GM23338 (cell line): Measurements from ENCODE around the gene RPS6KA5. TPM values are rescaled to one million over a fixed set of nuclear protein-coding genes. Genes with fewer than 3 reads are reported as not detected.

Experiments
- ATAC-seq: fragments of 200-7000 bp; cut with Tn5 transposase; 3 replicates; pipeline ENCODE4 v1.9.1; 2020
- DNase-seq: peaks from one replicate; pipeline ENCODE4 v3.0.0-alpha.2; 2015; ENCODE audit warnings: low spot score
- H2AFZ ChIP-seq: fragments of 200-600 bp; sonication (generic); 2 replicates; pipeline ENCODE4 v1.8.0; 2016; ENCODE audit warnings: antibody characterized with exemption, mild to moderate bottlenecking, moderate library complexity
- H3F3A ChIP-seq: fragments of 200-600 bp; sonication (generic); replicated peaks from 2 replicates; pipeline ENCODE4 v1.8.0; 2017; ENCODE audit warnings: antibody characterized with exemption, mixed run types, low read depth
- H3K27ac ChIP-seq: fragments of 200-600 bp; sonication (generic); 2 replicates; pipeline ENCODE4 v1.6.1; 2016; ENCODE audit warnings: low read depth
- H3K27me3 ChIP-seq: fragments of 200-600 bp; sonication (generic); 2 replicates; pipeline ENCODE4 v1.8.0; 2016; ENCODE audit warnings: mild to moderate bottlenecking, mixed run types, moderate library complexity; ENCODE audit not compliant: insufficient read depth
- H3K36me3 ChIP-seq: fragments of 200-600 bp; sonication (generic); 2 replicates; pipeline ENCODE4 v1.8.0; 2016; ENCODE audit warnings: mild to moderate bottlenecking; ENCODE audit not compliant: insufficient read depth
- H3K4me1 ChIP-seq: fragments of 200-600 bp; sonication (generic); 2 replicates; pipeline ENCODE4 v1.8.0; 2016; ENCODE audit warnings: mild to moderate bottlenecking, moderate library complexity; ENCODE audit not compliant: insufficient read depth
- H3K4me2 ChIP-seq: fragments of 200-600 bp; sonication (generic); 2 replicates; pipeline ENCODE4 v1.7.1; 2017; ENCODE audit warnings: mixed run types
- H3K4me3 ChIP-seq: fragments of 200-600 bp; sonication (generic); 2 replicates; pipeline ENCODE4 v1.6.1; 2016; ENCODE audit warnings: mixed run types
- H3K79me2 ChIP-seq: fragments of 200-600 bp; sonication (generic); replicated peaks from 2 replicates; pipeline ENCODE4 v1.8.0; 2017; ENCODE audit warnings: mild to moderate bottlenecking; ENCODE audit not compliant: insufficient read depth
- H3K9me2 ChIP-seq: fragments of 200-600 bp; sonication (generic); 2 replicates; pipeline ENCODE4 v1.8.0; 2017; ENCODE audit not compliant: insufficient read depth
- H4K20me1 ChIP-seq: fragments of 200-600 bp; sonication (generic); replicated peaks from 2 replicates; pipeline ENCODE4 v1.8.0; 2017; ENCODE audit warnings: mild to moderate bottlenecking; ENCODE audit not compliant: insufficient read depth
- H3K27ac Mint-ChIP-seq: 2 replicates; pipeline ENCODE4 v1.8.0; 2020; ENCODE audit warnings: inconsistent platforms, mild to moderate bottlenecking, moderate library complexity, mixed read lengths
- H3K27me3 Mint-ChIP-seq: 3 replicates; pipeline ENCODE4 v1.8.0; 2022; ENCODE audit warnings: low read depth, mild to moderate bottlenecking, moderate library complexity, mixed read lengths, inconsistent platforms; ENCODE audit not compliant: insufficient read depth, poor library complexity
- H3K36me3 Mint-ChIP-seq: 3 replicates; pipeline ENCODE4 v1.8.0; 2021; ENCODE audit warnings: low read depth, mild to moderate bottlenecking, inconsistent platforms, moderate library complexity, mixed read lengths
- H3K4me1 Mint-ChIP-seq: 3 replicates; pipeline ENCODE4 v1.8.0; 2020; ENCODE audit warnings: mild to moderate bottlenecking, inconsistent platforms, mixed read lengths
- H3K4me3 Mint-ChIP-seq: 3 replicates; pipeline ENCODE4 v1.8.0; 2021; ENCODE audit warnings: moderate library complexity, mild to moderate bottlenecking, inconsistent platforms, mixed read lengths
- H3K9me3 Mint-ChIP-seq: 3 replicates; pipeline ENCODE4 v1.8.0; 2020; ENCODE audit warnings: moderate library complexity, mild to moderate bottlenecking, inconsistent platforms, mixed read lengths
- EZH2 ChIP-seq: fragments of 200-600 bp; sonication (generic); IDR thresholded peaks from one replicate; pipeline ENCODE4 v1.8.0; 2017; ENCODE audit warnings: antibody characterized with exemption, mild to moderate bottlenecking, low read depth; ENCODE audit not compliant: unreplicated experiment
- JUNB ChIP-seq: IDR thresholded peaks from one replicate; pipeline ENCODE4 v1.6.1; 2016; ENCODE audit warnings: antibody characterized with exemption; ENCODE audit not compliant: unreplicated experiment
- POLR2AphosphoS5 ChIP-seq: IDR thresholded peaks from 2 replicates; pipeline ENCODE4 v1.6.1; 2016; ENCODE audit warnings: antibody characterized with exemption, low read depth
- STAT1 ChIP-seq: IDR thresholded peaks from one replicate; pipeline ENCODE4 v1.6.1; 2016; ENCODE audit warnings: antibody characterized with exemption; ENCODE audit not compliant: unreplicated experiment
- ZNF114 ChIP-seq: fragments of 250-450 bp; sonication (Bioruptor Pico); IDR thresholded peaks from 2 replicates; pipeline ENCODE4 v1.5.0; 2020; ENCODE audit warnings: mild to moderate bottlenecking, moderate library complexity
- ZNF331 ChIP-seq: fragments of 250-450 bp; sonication (Bioruptor Pico); IDR thresholded peaks from 2 replicates; pipeline ENCODE4 v1.5.0; 2020; ENCODE audit warnings: low read depth, mild to moderate bottlenecking, moderate library complexity
- ZNF462 ChIP-seq: fragments of 250-450 bp; sonication (Bioruptor Pico); IDR thresholded peaks from 2 replicates; pipeline ENCODE4 v1.5.0; 2020; ENCODE audit warnings: mild to moderate bottlenecking, moderate library complexity
- polyA plus RNA-seq: library from polyadenylated mRNA; unstranded; fragments of >200 nt; fragmentation: Nextera tagmentation; extraction: Ambion mirVana; gene quantifications from 2 replicates; pipeline ENCODE4 v1.2.1, GENCODE V29; 2016
- total RNA-seq: library from RNA; depleted of rRNA; stranded (reverse); fragments of >200 nt; shearing (Covaris generic); gene quantifications from 2 replicates; pipeline ENCODE4 v1.2.3, GENCODE V29; 2014

The RPS6KA5 gene
- total and polyA plus RNA-seq, 2 experiments from 2014 or later: 2.1 to 2.4 TPM

- TF ChIP-seq ZNF114 (CRISPR knock-in tag) (no peak), ZNF462 (no peak)
Observed at GRCh38 chr14:90804292-90805083, 256.0 kb downstream of the RPS6KA5 start (continued).

- Mint-ChIP-seq H3K4me3 (no peak overlapping the region), H3K27me3 (peaks cover 9% of the 10 kb centered on the region), H3K9me3 (no peaks in the 10 kb centered on the region; the same call in 2 of the 3 replicates), H3K4me1 (peaks cover 16% of the 10 kb centered on the region), H3K36me3 (no peaks in the 10 kb centered on the region), H3K27ac (peak overlapping the region; percentile 82; the same call in 1 of the 2 replicates)
- Histone ChIP-seq H3K4me3 (no peak overlapping the region), H3K36me3 (no peaks in the 10 kb centered on the region), H2AFZ (no peak overlapping the region), H3K27ac (no peak overlapping the region), H3K79me2 (no peaks in the 10 kb centered on the region), H3K9me2 (no peaks in the 10 kb centered on the region), H3F3A (no peaks in the 10 kb centered on the region), H3K4me1 (no peaks in the 10 kb centered on the region), H3K4me2 (no peak overlapping the region), H4K20me1 (no peaks in the 10 kb centered on the region), H3K27me3 (no peaks in the 10 kb centered on the region)
- DNase-seq (no peak), ATAC-seq (no peak)
- TF ChIP-seq ZNF114 (CRISPR knock-in tag): no peak
- TF ChIP-seq EZH2: no peak
- no peak for TF ChIP-seq POLR2AphosphoS5
- TF ChIP-seq STAT1: no peak
- TF ChIP-seq ZNF462: no peak
- no peak for TF ChIP-seq ZNF331
- no peak for TF ChIP-seq JUNB
Observed at GRCh38 chr14:90803249-90803648, 257.2 kb downstream of the RPS6KA5 start.
